ENCODE measurements around the gene NPAS3. TPM values are rescaled to one million over a fixed set of nuclear protein-coding genes. Genes with fewer than 3 reads are reported as not detected.

The NPAS3 gene
- total RNA-seq, 2 donors from 2014 or later = 1.1 to 1.8 TPM

DNA sequence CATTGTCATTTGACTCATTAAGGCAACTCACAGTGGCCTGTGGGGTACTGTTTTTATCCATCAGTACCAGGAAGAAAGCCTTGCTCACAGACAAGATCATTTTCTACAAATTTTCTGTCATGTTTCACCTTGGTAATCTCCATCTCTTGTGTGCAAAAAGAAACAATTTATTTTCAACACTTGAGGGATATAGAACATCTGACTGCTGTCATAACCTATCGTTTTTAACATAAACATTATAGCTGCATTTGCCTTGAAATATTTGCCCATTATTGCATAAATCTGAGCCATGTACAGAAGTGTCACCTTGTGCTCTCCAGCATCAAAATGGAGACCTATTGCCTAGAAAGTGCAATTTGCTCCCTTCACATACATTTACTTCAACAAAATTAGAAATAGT lies 300.8 kb downstream of the NPAS3 start:
- Histone ChIP-seq H3K27ac (no peak overlapping the region), H3K36me3 (no peaks in the 10 kb centered on the region), H3K4me3 (no peak overlapping the region), H3K4me1 (replicated peaks) (no peaks in the 10 kb centered on the region), H3K27me3 (replicated peaks; ENCODE audit: insufficient read depth) (no peaks in the 10 kb centered on the region), H3K9me3 (no peaks in the 10 kb centered on the region)
- no peak for DNase-seq (ENCODE audit: low spot score)
- WGBS = 62% methylated on average over 1 of the region's 1 CpG
- intact Hi-C loops (cut with DNase I) = no loop called here
- TF ChIP-seq POLR2A (IDR thresholded peaks at IDR 0.05) (no peak), POLR2AphosphoS5 (IDR thresholded peaks at IDR 0.05) (no peak)
- TF ChIP-seq, protein P1, sequence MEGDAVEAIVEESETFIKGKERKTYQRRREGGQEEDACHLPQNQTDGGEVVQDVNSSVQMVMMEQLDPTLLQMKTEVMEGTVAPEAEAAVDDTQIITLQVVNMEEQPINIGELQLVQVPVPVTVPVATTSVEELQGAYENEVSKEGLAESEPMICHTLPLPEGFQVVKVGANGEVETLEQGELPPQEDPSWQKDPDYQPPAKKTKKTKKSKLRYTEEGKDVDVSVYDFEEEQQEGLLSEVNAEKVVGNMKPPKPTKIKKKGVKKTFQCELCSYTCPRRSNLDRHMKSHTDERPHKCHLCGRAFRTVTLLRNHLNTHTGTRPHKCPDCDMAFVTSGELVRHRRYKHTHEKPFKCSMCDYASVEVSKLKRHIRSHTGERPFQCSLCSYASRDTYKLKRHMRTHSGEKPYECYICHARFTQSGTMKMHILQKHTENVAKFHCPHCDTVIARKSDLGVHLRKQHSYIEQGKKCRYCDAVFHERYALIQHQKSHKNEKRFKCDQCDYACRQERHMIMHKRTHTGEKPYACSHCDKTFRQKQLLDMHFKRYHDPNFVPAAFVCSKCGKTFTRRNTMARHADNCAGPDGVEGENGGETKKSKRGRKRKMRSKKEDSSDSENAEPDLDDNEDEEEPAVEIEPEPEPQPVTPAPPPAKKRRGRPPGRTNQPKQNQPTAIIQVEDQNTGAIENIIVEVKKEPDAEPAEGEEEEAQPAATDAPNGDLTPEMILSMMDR (IDR thresholded peaks at IDR 0.05) = no peak

- 60% methylated on average over 2 of the region's 2 CpGs for WGBS
- no peaks in the 10 kb centered on the region for H3K9me3 ChIP-seq
- no peaks in the 10 kb centered on the region for H3K27me3 ChIP-seq (replicated peaks; ENCODE audit: insufficient read depth)
- H3K4me1 ChIP-seq (replicated peaks) = no peaks in the 10 kb centered on the region
- no peak for DNase-seq (ENCODE audit: low spot score)
- TF ChIP-seq POLR2AphosphoS5 (IDR thresholded peaks at IDR 0.05) (no peak), POLR2A (IDR thresholded peaks at IDR 0.05) (no peak)
- TF ChIP-seq, protein P1 (IDR thresholded peaks at IDR 0.05) = no peak
- H3K27ac ChIP-seq = no peak overlapping the region
- no peak overlapping the region for H3K4me3 ChIP-seq
- no peaks in the 10 kb centered on the region for H3K36me3 ChIP-seq
- intact Hi-C loops (cut with DNase I) = no loop called here
Measured at GRCh38 chr14:33240466-33240865, 301.8 kb downstream of the NPAS3 start.

- no peaks in the 10 kb centered on the region for H3K27me3 ChIP-seq (replicated peaks; ENCODE audit: insufficient read depth)
- no peak overlapping the region for H3K4me3 ChIP-seq
- WGBS = 72% methylated on average over 3 of the region's 3 CpGs
- no peaks in the 10 kb centered on the region for H3K4me1 ChIP-seq (replicated peaks)
- no peak overlapping the region for H3K27ac ChIP-seq
- H3K36me3 ChIP-seq = no peaks in the 10 kb centered on the region
- no peaks in the 10 kb centered on the region for H3K9me3 ChIP-seq
- intact Hi-C loops (cut with DNase I) = no loop called here
- DNase-seq (ENCODE audit: low spot score) = no peak
- TF ChIP-seq POLR2AphosphoS5 (IDR thresholded peaks at IDR 0.05) (no peak), POLR2A (IDR thresholded peaks at IDR 0.05) (no peak)
- TF ChIP-seq, protein P1 (IDR thresholded peaks at IDR 0.05) = no peak
Measured at GRCh38 chr14:33241331-33241730, 302.7 kb downstream of the NPAS3 start.

GRCh38 chr14:33249233-33249820 lies 310.6 kb downstream of the NPAS3 start:
- Histone ChIP-seq H3K36me3 (no peaks in the 10 kb centered on the region), H3K4me1 (replicated peaks) (no peaks in the 10 kb centered on the region), H3K27ac (no peak overlapping the region), H3K9me3 (no peaks in the 10 kb centered on the region), H3K27me3 (replicated peaks; ENCODE audit: insufficient read depth) (no peaks in the 10 kb centered on the region), H3K4me3 (no peak overlapping the region)
- intact Hi-C loops (cut with DNase I) = no loop called here
- 89% methylated on average over 6 of the region's 6 CpGs for WGBS
- no peak for TF ChIP-seq POLR2AphosphoS5 (IDR thresholded peaks at IDR 0.05)
- TF ChIP-seq, protein P1 (IDR thresholded peaks at IDR 0.05) = no peak
- no peak for TF ChIP-seq POLR2A (IDR thresholded peaks at IDR 0.05)
- no peak for DNase-seq (ENCODE audit: low spot score)

DNA sequence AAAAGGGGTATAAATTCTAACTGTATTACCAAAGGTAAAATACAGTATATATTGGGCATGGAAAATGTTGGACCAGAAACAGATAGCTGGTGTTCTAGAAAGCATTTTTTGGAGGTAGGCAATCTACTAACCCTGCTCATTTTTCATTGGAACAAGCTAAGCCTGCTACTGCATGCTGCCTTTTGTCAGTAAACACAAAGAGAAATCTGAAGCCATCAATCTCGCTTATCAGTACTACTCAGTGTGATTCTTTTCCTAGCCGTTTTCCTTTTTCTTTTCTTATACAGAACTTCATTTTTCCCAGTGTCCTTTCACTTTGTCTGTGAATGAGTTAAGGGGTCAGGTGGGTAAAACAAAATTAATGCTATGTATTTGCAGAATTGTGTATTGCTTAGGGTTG lies 312.3 kb downstream of the NPAS3 start:
- 47% methylated on average over 2 of the region's 2 CpGs for WGBS
- Histone ChIP-seq H3K4me1 (replicated peaks) (no peaks in the 10 kb centered on the region), H3K27ac (no peak overlapping the region), H3K9me3 (no peaks in the 10 kb centered on the region), H3K36me3 (no peaks in the 10 kb centered on the region), H3K27me3 (replicated peaks; ENCODE audit: insufficient read depth) (no peaks in the 10 kb centered on the region), H3K4me3 (no peak overlapping the region)
- TF ChIP-seq POLR2AphosphoS5 (IDR thresholded peaks at IDR 0.05) (no peak), POLR2A (IDR thresholded peaks at IDR 0.05) (no peak)
- TF ChIP-seq, protein P1 (IDR thresholded peaks at IDR 0.05) = no peak
- intact Hi-C loops (cut with DNase I) = no loop called here
- DNase-seq (ENCODE audit: low spot score) = no peak
